Measurements from ENCODE around the gene ZEB2. TPM values are rescaled to one million over a fixed set of nuclear protein-coding genes. Genes with fewer than 3 reads are reported as not detected.

ZEB2 gene
- total and polyA plus RNA-seq, 10 of the 15 experiments (the other 5 are each of a cell fraction or from before 2014, with no cell fraction given), result 0.14 to 3.2 (median 0.84) TPM

DNA sequence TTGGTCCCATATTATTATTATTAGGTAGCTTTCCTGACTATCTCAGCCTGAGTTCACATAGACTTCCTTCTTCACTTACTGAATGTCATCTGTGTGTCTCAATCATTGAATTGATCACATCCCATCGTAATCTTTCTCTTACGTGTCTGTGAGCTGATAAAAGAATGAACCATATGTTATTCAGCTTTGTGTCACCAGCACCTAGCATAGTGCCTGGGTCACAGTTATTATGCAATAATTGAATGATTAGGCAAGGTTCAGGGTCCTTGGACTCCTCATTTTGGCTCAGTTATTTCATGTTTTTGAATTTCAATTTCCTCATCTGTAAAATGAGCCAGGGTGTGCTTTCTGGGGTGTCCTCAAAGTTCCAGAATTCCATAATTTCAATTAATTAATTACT is 107.2 kb downstream of the ZEB2 start (continued):
- TF ChIP-seq, protein P1, sequence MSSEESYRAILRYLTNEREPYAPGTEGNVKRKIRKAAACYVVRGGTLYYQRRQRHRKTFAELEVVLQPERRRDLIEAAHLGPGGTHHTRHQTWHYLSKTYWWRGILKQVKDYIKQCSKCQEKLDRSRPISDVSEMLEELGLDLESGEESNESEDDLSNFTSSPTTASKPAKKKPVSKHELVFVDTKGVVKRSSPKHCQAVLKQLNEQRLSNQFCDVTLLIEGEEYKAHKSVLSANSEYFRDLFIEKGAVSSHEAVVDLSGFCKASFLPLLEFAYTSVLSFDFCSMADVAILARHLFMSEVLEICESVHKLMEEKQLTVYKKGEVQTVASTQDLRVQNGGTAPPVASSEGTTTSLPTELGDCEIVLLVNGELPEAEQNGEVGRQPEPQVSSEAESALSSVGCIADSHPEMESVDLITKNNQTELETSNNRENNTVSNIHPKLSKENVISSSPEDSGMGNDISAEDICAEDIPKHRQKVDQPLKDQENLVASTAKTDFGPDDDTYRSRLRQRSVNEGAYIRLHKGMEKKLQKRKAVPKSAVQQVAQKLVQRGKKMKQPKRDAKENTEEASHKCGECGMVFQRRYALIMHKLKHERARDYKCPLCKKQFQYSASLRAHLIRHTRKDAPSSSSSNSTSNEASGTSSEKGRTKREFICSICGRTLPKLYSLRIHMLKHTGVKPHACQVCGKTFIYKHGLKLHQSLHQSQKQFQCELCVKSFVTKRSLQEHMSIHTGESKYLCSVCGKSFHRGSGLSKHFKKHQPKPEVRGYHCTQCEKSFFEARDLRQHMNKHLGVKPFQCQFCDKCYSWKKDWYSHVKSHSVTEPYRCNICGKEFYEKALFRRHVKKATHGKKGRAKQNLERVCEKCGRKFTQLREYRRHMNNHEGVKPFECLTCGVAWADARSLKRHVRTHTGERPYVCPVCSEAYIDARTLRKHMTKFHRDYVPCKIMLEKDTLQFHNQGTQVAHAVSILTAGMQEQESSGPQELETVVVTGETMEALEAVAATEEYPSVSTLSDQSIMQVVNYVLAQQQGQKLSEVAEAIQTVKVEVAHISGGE (CRISPR knock-in tag; IDR thresholded peaks at IDR 0.05), result no peak

DNA sequence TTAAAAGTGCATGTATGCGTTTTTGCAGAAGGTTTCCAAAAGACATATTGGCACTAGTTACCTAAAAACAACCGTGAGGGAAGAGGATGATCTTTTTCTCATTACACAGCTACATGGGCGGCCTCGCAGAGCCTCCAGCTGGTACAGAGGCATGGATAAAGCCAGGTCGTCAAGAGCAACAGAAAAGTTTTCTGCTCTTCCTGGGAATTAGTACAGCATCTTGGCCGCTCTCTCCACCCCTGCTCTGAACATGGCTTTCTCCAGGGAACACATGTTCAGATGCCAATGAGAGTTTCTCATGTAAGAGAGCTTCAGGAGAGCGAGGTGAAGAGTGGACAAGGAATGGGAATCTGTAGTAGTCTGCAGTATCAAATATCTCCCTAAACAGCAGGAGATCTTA is 108.4 kb downstream of the ZEB2 start:
- no peak overlapping the region for H2AFZ ChIP-seq (ENCODE audit: control insufficient read depth, low read depth, low read length)
- no peaks in the 10 kb centered on the region for H3K27me3 ChIP-seq (replicated peaks in 1 of 2; ENCODE audit: control insufficient read depth in 2 of 2, insufficient read depth in 2 of 2, low read length in 1 of 2)
- WGBS (ENCODE audit: insufficient coverage, insufficient replicate concordance, low lambda C conversion rate, missing lambda C conversion rate), result 46% methylated on average over 7 of the region's 7 CpGs
- ChIA-PET POLR2A (no interaction called here), RAD21 (ENCODE audit: unreplicated experiment) (interaction anchor here (0.6 kb wide), 1 partner anchor 19 kb away, joined by 3 read pairs; no protein-coding TSS in a partner anchor), CTCF (no interaction called here), SMC1A (ENCODE audit: uncharacterized antibody, unreplicated experiment) (interaction anchor here (1.0 kb wide), 1 partner anchor 38 kb away, joined by 3 read pairs; no protein-coding TSS in a partner anchor)
- no peaks in the 10 kb centered on the region for H3K4me1 ChIP-seq (ENCODE audit: control insufficient read depth, insufficient read depth, low read length)
- H3K9me3 ChIP-seq (replicated peaks; ENCODE audit: control insufficient read depth, insufficient read depth, low read length), result no peaks in the 10 kb centered on the region
- no peak for FAIRE-seq
- no peak overlapping the region for H3K27ac ChIP-seq (ENCODE audit: control insufficient read depth, insufficient read depth)
- no peak overlapping the region for H3K4me3 ChIP-seq
- no peak for ATAC-seq
- intact Hi-C loops (cut with micrococcal nuclease; ENCODE audit: unreplicated experiment) (no loop called here), in situ Hi-C loops (cut with MboI) (no loop called here)
- no peaks in the 10 kb centered on the region for H4K20me1 ChIP-seq (ENCODE audit: control insufficient read depth, insufficient read depth)
- TF ChIP-seq ZNF24 (IDR thresholded peaks at IDR 0.05), result no peak
- TF ChIP-seq SUPT20H (IDR thresholded peaks at IDR 0.05; ENCODE audit: borderline replicate concordance, control insufficient read depth, low read depth, low read length), result no peak
- no peak for TF ChIP-seq SMC3 (IDR thresholded peaks at IDR 0.05; ENCODE audit: borderline replicate concordance, low read length)
- TF ChIP-seq POLR2AphosphoS2 (IDR thresholded peaks at IDR 0.05; ENCODE audit: low read depth, low read length), result no peak
- no peak for TF ChIP-seq E2F4 (IDR thresholded peaks at IDR 0.05; ENCODE audit: low read depth, low read length)
- TF ChIP-seq POLR2A (IDR thresholded peaks at IDR 0.05; ENCODE audit: low read depth, low read length), result no peak
- TF ChIP-seq ZZZ3 (IDR thresholded peaks at IDR 0.05; ENCODE audit: control insufficient read depth, insufficient read length, low read depth), result no peak
- no peak for TF ChIP-seq IKZF2 (IDR thresholded peaks at IDR 0.05)
- no peak for TF ChIP-seq NBN (IDR thresholded peaks at IDR 0.05)
- no peak for TF ChIP-seq SIX5 (IDR thresholded peaks at IDR 0.05; ENCODE audit: low read depth, low read length, severe bottlenecking)
- TF ChIP-seq NFYB (IDR thresholded peaks at IDR 0.05; ENCODE audit: insufficient read depth, low read depth, low read length), result no peak
- no peak for TF ChIP-seq SMAD5 (IDR thresholded peaks at IDR 0.05; ENCODE audit: low read depth)
- TF ChIP-seq, protein P2, sequence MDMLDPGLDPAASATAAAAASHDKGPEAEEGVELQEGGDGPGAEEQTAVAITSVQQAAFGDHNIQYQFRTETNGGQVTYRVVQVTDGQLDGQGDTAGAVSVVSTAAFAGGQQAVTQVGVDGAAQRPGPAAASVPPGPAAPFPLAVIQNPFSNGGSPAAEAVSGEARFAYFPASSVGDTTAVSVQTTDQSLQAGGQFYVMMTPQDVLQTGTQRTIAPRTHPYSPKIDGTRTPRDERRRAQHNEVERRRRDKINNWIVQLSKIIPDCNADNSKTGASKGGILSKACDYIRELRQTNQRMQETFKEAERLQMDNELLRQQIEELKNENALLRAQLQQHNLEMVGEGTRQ (IDR thresholded peaks at IDR 0.05; ENCODE audit: borderline replicate concordance, low read depth, low read length), result no peak
- no peak for TF ChIP-seq ZBTB33 (IDR thresholded peaks at IDR 0.05)
- TF ChIP-seq SREBF2 (IDR thresholded peaks at IDR 0.05; ENCODE audit: low read length), result no peak
- TF ChIP-seq BHLHE40 (IDR thresholded peaks at IDR 0.05; ENCODE audit: borderline replicate concordance in 1 of 2, low read depth in 2 of 2, low read length in 1 of 2), result no peak
- no peak for TF ChIP-seq YY1 (IDR thresholded peaks at IDR 0.05; ENCODE audit: low read depth, low read length)
- no peak overlapping the region for H3K4me2 ChIP-seq (ENCODE audit: control insufficient read depth, insufficient read depth)
- no peak overlapping the region for H3K9ac ChIP-seq (ENCODE audit: control insufficient read depth, insufficient read depth, low read length)
- H3K79me2 ChIP-seq (ENCODE audit: control insufficient read depth, insufficient read depth, low read length), result no peaks in the 10 kb centered on the region
- no TSS peak for BruUV-seq (replicated peaks)
- no peak for DNase-seq (ENCODE audit: low read depth, low spot score)
- H3K36me3 ChIP-seq (ENCODE audit: control insufficient read depth in 2 of 2, insufficient read depth in 2 of 2, low read length in 1 of 2), result no peaks in the 10 kb centered on the region

All from GM12878 (cell line).